NCI-H2196 (cell line): Measurements from ENCODE around the gene MUC5B.
"Not testable (repeated sequence)": the region's sequence is repeated elsewhere in the genome, so short reads cannot be mapped to it uniquely, and the experiment has no call there.

Source experiments
- DNase-seq: peaks from one replicate; lab custom pipeline; 2025; ENCODE audit not compliant: unreplicated experiment; lab: John Stamatoyannopoulos, UW

Gene MUC5B

GRCh38 chr11:1244557-1244956, 21.7 kb downstream of the MUC5B start:
- DNase-seq = not testable (repeated sequence)

- not testable (repeated sequence) for DNase-seq
These were observed 22.9 kb downstream of the MUC5B start for GRCh38 chr11:1245717-1246116.

DNA sequence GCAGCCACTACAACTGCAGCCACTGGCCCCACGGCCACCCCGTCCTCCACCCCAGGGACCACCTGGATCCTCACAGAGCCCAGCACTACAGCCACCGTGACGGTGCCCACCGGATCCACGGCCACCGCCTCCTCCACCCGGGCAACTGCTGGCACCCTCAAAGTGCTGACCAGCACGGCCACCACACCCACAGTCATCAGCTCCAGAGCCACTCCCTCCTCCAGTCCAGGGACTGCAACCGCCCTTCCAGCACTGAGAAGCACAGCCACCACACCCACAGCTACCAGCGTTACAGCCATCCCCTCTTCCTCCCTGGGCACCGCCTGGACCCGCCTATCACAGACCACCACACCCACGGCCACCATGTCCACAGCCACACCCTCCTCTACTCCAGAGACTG, 23.4 kb downstream of the MUC5B start:
- not testable (repeated sequence) for DNase-seq

GRCh38 chr11:1247026-1247425, 24.2 kb downstream of the MUC5B start:
- DNase-seq = not testable (repeated sequence)

GRCh38 chr11:1248951-1249350, 26.1 kb downstream of the MUC5B start:
- not testable (repeated sequence) for DNase-seq

DNA sequence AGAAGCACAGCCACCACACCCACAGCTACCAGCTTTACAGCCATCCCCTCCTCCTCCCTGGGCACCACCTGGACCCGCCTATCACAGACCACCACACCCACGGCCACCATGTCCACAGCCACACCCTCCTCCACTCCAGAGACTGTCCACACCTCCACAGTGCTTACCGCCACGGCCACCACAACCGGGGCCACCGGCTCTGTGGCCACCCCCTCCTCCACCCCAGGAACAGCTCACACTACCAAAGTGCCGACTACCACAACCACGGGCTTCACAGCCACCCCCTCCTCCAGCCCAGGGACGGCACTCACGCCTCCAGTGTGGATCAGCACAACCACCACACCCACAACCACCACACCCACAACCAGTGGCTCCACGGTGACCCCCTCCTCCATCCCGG, 27.5 kb downstream of the MUC5B start:
- DNase-seq = not testable (repeated sequence)

- DNase-seq = no peak
These were observed 28.4 kb downstream of the MUC5B start for GRCh38 chr11:1251236-1251770.

GRCh38 chr11:1252371-1253102, 29.7 kb downstream of the MUC5B start:
- no peak for DNase-seq

DNA sequence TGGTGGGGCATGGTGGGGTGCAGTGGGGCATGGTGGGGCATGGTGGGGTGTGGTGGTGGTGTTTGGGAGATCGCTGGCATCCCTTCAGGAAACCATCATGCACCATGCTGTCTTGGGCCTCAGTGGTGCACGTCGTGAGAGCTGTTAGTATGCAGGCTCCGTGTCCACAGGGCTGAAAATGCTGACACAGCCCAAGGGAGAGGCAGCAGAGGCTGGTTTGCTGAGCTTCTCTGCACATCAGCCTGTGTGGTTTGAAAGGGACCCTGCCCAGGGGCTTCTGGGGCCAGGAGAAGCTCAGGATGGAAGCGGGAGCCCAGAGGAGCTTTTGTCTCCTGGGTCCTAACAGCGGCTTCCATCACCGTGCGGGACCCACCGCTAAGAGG, 30.2 kb downstream of the MUC5B start:
- no peak for DNase-seq

GRCh38 chr11:1254086-1254648, 31.3 kb downstream of the MUC5B start:
- DNase-seq = no peak

DNA sequence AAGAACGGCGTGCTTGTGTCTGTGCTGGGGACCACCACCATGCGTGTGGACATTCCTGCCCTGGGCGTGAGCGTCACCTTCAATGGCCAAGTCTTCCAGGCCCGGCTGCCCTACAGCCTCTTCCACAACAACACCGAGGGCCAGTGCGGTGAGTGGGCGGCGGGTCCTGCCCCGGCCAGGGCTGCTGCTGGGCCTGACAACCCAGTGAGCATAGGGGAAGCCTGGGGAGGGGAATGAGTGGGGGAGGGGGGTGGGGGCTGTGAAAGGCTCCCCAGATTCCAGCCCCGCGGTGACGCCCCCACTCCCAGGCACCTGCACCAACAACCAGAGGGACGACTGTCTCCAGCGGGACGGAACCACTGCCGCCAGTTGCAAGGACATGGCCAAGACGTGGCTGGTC, 31.9 kb downstream of the MUC5B start:
- no peak for DNase-seq

DNA sequence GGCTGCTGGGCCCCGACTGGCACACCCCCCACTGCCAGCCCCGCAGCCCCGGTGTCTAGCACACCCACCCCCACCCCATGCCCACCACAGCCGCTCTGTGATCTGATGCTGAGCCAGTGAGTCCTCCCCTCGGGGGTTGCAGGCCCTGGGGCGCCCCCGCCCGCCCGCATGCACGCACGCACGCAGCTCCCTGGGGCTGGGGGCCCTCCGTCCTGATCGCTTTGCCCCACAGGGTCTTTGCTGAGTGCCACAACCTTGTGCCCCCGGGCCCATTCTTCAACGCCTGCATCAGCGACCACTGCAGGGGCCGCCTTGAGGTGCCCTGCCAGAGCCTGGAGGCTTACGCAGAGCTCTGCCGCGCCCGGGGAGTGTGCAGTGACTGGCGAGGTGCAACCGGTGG, 32.3 kb downstream of the MUC5B start:
- no peak for DNase-seq

DNA sequence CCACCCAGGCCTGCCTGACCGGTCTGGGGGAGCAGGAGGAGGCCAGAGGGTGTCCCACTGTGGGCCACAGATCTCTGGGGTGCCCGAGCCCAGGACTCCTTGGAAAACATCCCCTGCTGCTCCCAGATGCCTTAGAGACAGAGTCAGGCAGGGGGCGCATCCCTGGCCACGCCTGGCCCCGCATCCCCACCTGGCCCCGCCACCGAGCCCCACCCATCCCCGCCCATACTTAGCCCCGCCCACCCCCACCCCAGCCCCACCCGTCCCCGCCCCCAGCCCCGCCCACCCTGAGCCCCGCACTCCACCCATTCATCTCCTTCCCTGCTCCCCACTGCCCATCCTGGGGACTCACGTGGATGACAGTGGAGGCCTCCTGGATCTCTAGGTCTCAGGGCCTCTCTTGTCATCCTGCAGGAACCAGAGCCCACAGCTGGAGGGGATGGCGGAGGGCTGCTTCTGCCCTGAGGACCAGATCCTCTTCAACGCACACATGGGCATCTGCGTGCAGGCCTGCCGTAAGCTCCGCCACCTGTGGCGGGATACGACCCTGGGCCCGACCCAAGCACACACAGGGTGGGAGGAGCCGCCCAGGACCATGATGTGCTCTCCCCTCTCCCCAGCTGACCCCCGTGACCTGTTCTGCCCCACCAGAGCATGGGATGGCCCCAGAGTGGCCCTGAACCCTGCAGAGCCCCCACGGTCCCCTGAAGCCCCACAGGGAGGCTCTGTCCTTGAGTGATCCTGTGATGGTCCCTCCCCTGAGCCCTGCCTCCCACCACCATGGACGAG, 33.6 kb downstream of the MUC5B start:
- no peak for DNase-seq

- DNase-seq = no peak
These were observed 34.5 kb downstream of the MUC5B start for GRCh38 chr11:1257366-1257765.

DNA sequence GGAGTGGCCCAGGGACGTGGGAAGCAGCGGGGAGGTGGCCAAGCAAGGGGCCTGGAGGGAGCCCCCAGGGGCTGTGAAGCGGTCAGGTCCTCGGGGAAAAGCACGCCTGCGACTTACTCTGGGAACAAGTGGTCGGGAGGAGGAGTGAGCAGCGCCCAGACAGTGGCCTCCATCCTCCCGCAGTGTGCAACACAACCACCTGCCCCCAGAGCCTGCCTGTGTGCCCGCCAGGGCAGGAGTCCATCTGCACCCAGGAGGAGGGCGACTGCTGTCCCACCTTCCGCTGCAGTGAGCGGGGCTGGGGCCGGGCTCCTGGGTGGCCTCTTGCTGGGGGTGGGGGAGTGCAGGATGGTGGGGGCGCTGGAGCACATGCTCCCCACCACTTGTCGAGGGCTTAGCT, 35.0 kb downstream of the MUC5B start:
- DNase-seq = no peak

DNA sequence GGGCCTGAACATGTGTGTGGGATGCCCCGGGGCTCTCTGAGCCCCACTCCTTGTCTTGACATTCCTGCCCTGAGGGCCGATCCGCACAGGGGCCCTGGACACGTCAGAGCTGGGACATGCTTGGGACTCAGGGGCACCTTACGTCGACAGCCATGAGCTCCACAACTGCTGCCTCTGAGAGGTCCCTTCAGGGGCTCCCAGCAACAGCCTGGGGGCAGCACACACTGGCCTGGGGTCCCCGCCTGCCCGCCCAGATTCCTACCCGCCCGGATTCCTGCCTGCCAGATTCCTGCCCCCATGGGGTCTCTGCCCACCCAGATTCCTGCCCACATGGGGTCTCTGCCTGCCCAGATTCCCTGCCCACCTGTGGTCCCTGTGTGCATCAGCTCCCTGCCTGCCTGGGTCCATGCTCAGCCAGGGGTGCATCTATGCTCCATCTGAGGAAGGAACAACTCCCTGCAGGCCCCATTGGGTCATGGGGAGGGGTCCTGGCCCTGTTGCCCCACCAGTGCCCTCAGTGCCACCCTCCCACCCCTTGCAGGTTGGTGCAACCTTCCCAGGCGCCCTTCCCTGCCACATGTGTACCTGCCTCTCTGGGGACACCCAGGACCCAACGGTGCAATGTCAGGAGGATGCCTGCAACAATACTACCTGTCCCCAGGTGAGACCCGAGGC, 35.7 kb downstream of the MUC5B start:
- no peak for DNase-seq

DNA sequence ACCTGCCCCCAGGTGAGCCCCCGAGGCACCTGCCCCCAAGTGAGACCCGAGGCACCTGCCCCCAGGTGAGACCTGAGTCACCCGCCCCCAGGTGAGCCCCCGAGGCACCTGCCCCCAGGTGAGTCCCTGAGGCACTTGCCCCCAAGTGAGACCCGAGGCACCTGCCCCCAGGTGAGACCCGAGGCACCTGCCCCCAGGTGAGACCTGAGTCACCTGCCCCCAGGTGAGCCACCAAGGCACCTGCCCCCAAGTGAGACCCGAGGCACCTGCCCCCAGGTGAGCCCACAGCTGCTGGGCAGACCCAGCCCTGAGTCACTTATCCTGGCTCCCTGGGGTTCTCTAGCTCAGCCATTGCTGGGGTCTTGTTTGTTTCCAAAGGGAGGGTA, 36.2 kb downstream of the MUC5B start:
- no peak for DNase-seq

DNA sequence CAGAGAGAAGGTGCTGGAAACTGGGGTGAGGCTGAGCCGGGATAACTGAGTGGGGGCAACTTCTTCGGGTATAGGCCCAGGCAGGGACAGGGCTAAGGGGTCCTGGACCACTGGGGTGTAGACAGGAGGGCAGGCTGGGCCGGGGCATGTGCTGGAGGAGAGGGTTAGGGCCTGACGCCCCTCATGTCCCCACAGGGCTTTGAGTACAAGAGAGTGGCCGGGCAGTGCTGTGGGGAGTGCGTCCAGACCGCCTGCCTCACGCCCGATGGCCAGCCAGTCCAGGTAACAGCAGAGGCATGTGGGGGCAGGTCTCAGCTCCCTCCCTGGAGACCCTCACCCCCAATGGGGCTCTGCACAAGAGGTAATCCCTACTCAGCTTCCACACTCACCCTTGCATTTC, 36.7 kb downstream of the MUC5B start:
- no peak for DNase-seq

DNA sequence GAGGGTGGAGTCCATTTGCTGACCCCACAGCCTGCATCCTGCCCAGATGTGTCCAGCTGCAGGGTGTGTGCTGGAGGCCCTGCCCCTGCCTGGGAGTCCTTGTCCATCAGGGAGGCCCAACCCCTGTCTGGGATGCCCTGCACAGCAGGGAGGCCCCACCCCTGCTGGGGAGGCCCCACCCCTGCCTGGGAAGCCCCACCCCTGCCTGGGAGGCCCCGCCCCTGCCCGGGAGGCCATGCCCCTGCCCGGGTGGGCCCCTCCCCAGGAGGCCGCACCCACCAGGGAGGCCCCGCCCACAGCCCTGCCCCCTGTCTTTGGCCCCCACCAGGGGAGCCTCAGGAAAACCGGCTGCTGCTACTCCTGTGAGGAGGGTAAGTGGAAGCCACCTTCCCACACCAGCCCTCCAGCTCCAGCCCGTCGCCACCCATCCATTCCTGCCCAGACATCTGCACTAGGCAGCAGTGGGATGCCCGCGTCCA, 37.2 kb downstream of the MUC5B start:
- peak; percentile 39 for DNase-seq

GRCh38 chr11:1260620-1261019, 37.8 kb downstream of the MUC5B start:
- no peak for DNase-seq
